ENCODE results near the gene IGSF9B. TPM values are rescaled to one million over a fixed set of nuclear protein-coding genes. Genes with fewer than 3 reads are reported as not detected.
A peak's percentile ranks its signal among the peaks of the same experiment; 100 is the strongest.

The IGSF9B gene
- total RNA-seq, 4 donors from 2014 or later: 21.7 to 130 (median 58.6) TPM

DNA sequence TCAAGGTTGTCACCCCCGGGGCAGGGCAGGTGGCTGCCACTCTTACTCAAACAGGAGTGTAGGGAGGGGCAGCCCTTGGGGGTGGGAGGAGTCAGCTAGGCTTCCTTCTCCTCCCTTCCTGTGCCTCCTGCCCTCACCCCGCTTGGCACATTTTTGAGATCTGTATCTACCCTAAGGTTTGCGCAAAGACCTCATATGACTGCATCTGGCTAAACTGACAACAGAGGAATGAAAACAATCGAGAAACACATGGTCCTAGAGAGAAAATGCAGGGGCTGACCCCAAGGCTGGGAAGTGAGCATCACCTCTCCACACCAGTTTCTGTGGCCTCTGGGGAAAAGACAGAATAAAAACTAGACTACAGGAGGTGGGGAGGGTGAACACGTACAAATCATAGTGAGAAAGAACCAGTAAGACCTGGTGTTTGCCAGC lies 28.1 kb downstream of the IGSF9B start:
- H3K36me3 ChIP-seq: peaks cover 23 to 64% (median 60%) of the 10 kb centered on the region in 4 donors
- intact Hi-C loops (cut with DNase I): loop anchor here (2.0 to 5.0 kb wide), 2 partner anchors 116 to 204 kb away; no protein-coding TSS in a partner anchor

GRCh38 chr11:133927690-133928627 lies 28.8 kb downstream of the IGSF9B start:
- H3K9me3 ChIP-seq: no peaks in the 10 kb centered on the region
- H3K36me3 ChIP-seq: peaks cover 28 to 70% (median 64%) of the 10 kb centered on the region in 4 donors
- peaks cover 0 to 4% (median 0%) of the 10 kb centered on the region in 4 donors for H3K27me3 ChIP-seq
- TF ChIP-seq EP300 (IDR thresholded peaks at IDR 0.05): no peak
- peak; percentile 20 to 52 for TF ChIP-seq POLR2AphosphoS5 (IDR thresholded peaks at IDR 0.05)
- TF ChIP-seq POLR2A (IDR thresholded peaks at IDR 0.05; ENCODE audit: low read depth): no peak
- TF ChIP-seq, protein P1, sequence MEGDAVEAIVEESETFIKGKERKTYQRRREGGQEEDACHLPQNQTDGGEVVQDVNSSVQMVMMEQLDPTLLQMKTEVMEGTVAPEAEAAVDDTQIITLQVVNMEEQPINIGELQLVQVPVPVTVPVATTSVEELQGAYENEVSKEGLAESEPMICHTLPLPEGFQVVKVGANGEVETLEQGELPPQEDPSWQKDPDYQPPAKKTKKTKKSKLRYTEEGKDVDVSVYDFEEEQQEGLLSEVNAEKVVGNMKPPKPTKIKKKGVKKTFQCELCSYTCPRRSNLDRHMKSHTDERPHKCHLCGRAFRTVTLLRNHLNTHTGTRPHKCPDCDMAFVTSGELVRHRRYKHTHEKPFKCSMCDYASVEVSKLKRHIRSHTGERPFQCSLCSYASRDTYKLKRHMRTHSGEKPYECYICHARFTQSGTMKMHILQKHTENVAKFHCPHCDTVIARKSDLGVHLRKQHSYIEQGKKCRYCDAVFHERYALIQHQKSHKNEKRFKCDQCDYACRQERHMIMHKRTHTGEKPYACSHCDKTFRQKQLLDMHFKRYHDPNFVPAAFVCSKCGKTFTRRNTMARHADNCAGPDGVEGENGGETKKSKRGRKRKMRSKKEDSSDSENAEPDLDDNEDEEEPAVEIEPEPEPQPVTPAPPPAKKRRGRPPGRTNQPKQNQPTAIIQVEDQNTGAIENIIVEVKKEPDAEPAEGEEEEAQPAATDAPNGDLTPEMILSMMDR (IDR thresholded peaks at IDR 0.05): peak; percentile 74 to 95 (median 85)
- 4% methylated on average over 20 of the region's 36 CpGs for WGBS
- H3K27ac ChIP-seq (replicated peaks in 1 of 4): peak overlapping the region; percentile 66 to 77 (median 70)
- peak overlapping the region in 2 of 4 donors; percentile 29 to 32 for H3K4me3 ChIP-seq
- H3K4me1 ChIP-seq: peaks cover 13 to 47% (median 43%) of the 10 kb centered on the region in 4 donors
- intact Hi-C loops (cut with DNase I): loop anchor here (2.0 to 5.0 kb wide), 2 partner anchors 117 to 204 kb away; no protein-coding TSS in a partner anchor
- DNase-seq (ENCODE audit: extremely low spot score): no peak

More for the DNA sequence above, 28.1 kb downstream of the IGSF9B start:
- peaks cover 0 to 4% (median 0%) of the 10 kb centered on the region in 4 donors for H3K27me3 ChIP-seq
- no peak for DNase-seq (ENCODE audit: extremely low spot score)
- WGBS: 52% methylated on average over 4 of the region's 5 CpGs
- peaks cover 14 to 54% (median 47%) of the 10 kb centered on the region in 4 donors for H3K4me1 ChIP-seq
- H3K27ac ChIP-seq (replicated peaks in 1 of 4): peak overlapping the region; percentile 66 to 77 (median 70)
- TF ChIP-seq POLR2AphosphoS5 (IDR thresholded peaks at IDR 0.05) (peak in 1 of 2 donors; percentile 5), EP300 (IDR thresholded peaks at IDR 0.05) (no peak), POLR2A (IDR thresholded peaks at IDR 0.05; ENCODE audit: low read depth) (no peak)
- TF ChIP-seq, protein P1 (IDR thresholded peaks at IDR 0.05): no peak
- no peak overlapping the region for H3K4me3 ChIP-seq
- H3K9me3 ChIP-seq: no peaks in the 10 kb centered on the region

DNA sequence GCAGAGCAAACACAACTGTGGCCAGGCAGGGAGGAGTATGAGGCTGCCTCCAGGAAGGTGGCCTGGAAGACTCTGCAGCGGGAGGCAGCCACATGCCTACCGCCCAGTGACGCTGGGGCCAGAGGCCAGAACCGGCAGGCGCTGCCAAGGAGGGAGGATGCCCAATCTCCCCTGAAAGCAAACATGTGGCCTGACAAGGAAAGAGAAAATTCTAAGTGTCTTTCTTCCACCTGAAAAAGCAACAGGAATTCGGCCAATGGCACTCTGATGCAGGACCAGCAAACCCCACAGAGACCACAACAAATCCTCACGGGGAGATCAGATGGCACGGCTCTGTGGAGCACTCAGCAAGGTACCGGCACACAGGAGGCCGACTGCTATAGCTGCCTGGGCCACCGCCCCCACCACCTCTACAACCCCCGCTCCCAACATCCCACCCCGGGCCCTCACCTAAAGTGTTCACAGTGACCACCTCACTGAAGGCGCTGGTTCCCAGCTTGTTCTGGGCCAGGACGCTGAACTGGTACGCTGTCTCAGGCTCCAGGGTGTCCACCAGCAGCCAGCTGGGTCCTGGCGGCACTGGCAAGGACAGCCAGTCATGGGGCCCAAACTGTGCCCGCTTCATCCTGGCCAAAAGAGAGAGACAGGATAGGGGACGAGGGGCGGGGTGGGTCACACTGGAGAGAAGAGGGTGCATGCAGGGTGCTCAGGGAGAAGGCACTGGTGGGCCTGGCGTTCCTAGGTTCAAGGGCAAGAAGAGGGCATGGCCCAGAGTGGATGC lies 30.1 kb downstream of the IGSF9B start:
- H3K4me1 ChIP-seq: peaks cover 13 to 44% (median 42%) of the 10 kb centered on the region in 4 donors
- intact Hi-C loops (cut with DNase I): loop anchor here (5.0 kb wide), 1 partner anchor 206 kb away; no protein-coding TSS in a partner anchor
- 86% methylated on average over 20 of the region's 21 CpGs for WGBS
- TF ChIP-seq POLR2AphosphoS5 (IDR thresholded peaks at IDR 0.05): no peak
- TF ChIP-seq EP300 (IDR thresholded peaks at IDR 0.05): no peak
- TF ChIP-seq, protein P1 (IDR thresholded peaks at IDR 0.05): no peak
- TF ChIP-seq POLR2A (IDR thresholded peaks at IDR 0.05; ENCODE audit: low read depth): no peak
- H3K36me3 ChIP-seq: peaks cover 41 to 79% (median 73%) of the 10 kb centered on the region in 4 donors
- H3K9me3 ChIP-seq: no peaks in the 10 kb centered on the region
- no peak overlapping the region for H3K4me3 ChIP-seq
- no peak for DNase-seq (ENCODE audit: extremely low spot score)
- H3K27ac ChIP-seq (replicated peaks in 1 of 4): peak overlapping the region in 2 of 4 donors; percentile 67 to 72
- H3K27me3 ChIP-seq: peaks cover 0 to 4% (median 0%) of the 10 kb centered on the region in 4 donors

- Histone ChIP-seq H3K9me3 (no peaks in the 10 kb centered on the region), H3K36me3 (peaks cover 46 to 79% (median 73%) of the 10 kb centered on the region in 4 donors), H3K27ac (replicated peaks in 1 of 4) (no peak overlapping the region), H3K4me1 (peaks cover 13 to 36% (median 35%) of the 10 kb centered on the region in 4 donors), H3K4me3 (no peak overlapping the region), H3K27me3 (peaks cover 0 to 4% (median 0%) of the 10 kb centered on the region in 4 donors)
- TF ChIP-seq EP300 (IDR thresholded peaks at IDR 0.05) (no peak), POLR2A (IDR thresholded peaks at IDR 0.05; ENCODE audit: low read depth) (no peak), POLR2AphosphoS5 (IDR thresholded peaks at IDR 0.05) (no peak)
- TF ChIP-seq, protein P1 (IDR thresholded peaks at IDR 0.05): no peak
- 96% methylated on average over 20 of the region's 20 CpGs for WGBS
- no peak for DNase-seq (ENCODE audit: extremely low spot score)
- intact Hi-C loops (cut with DNase I): loop anchor here (5.0 kb wide), 1 partner anchor 207 kb away; no protein-coding TSS in a partner anchor
These were observed 31.0 kb downstream of the IGSF9B start for GRCh38 chr11:133925756-133926155.
